ENCODE results near the gene NF1.
"Not testable (repeated sequence)": the region's sequence is repeated elsewhere in the genome, so short reads cannot be mapped to it uniquely, and the experiment has no call there.

NF1 gene

GRCh38 chr17:31078290-31078689, 16.5 kb upstream of the NF1 start:
- DNase-seq (ENCODE audit: low spot score): no peak

DNA sequence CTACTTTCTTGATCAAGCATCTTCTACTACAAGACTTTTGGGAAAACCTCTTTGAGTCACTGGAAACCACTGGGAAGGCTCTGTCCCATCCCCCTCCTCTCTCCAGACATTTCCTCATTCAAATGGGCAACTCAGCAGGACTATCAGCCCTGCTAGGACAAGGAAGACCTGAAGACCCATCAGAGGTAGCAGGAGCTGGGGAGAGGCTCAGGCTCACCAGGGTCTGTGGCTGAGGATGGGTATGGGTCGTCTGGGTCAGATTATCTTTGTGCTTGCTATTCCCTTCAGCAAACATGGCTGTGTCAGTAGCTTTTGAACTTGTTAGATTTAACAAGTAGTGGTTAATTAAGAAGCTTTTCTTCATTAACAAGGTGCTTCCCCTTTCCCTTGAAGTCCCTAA, 15.0 kb upstream of the NF1 start:
- DNase-seq (ENCODE audit: low spot score): no peak

- no peak for DNase-seq (ENCODE audit: low spot score)
Measured at GRCh38 chr17:31085563-31085962, 9.2 kb upstream of the NF1 start.

GRCh38 chr17:31089471-31089870, 5.3 kb upstream of the NF1 start:
- DNase-seq (ENCODE audit: low spot score): no peak

DNA sequence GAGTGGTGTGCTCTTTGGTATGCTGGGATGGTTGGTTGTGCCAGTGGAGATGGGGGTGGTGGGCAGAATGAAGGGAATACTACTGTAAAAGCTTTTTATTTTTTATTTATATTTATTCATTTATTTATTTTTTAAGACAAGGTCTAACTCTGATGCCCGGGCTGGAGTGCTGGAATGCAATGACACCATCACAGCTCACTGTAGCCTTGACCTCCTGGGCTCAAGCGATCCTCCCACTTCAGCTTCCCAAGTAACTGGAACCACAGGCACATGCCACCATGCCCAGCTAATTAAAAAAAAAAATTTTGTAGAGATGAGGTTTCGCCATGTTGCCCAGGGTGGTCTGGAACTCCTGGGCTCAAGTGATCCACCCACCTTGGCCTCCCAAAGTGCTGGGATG, 4.1 kb upstream of the NF1 start:
- DNase-seq (ENCODE audit: low spot score): not testable (repeated sequence)

- DNase-seq (ENCODE audit: low spot score): no peak
Measured at GRCh38 chr17:31092475-31093064, 2.2 kb upstream of the NF1 start.

DNA sequence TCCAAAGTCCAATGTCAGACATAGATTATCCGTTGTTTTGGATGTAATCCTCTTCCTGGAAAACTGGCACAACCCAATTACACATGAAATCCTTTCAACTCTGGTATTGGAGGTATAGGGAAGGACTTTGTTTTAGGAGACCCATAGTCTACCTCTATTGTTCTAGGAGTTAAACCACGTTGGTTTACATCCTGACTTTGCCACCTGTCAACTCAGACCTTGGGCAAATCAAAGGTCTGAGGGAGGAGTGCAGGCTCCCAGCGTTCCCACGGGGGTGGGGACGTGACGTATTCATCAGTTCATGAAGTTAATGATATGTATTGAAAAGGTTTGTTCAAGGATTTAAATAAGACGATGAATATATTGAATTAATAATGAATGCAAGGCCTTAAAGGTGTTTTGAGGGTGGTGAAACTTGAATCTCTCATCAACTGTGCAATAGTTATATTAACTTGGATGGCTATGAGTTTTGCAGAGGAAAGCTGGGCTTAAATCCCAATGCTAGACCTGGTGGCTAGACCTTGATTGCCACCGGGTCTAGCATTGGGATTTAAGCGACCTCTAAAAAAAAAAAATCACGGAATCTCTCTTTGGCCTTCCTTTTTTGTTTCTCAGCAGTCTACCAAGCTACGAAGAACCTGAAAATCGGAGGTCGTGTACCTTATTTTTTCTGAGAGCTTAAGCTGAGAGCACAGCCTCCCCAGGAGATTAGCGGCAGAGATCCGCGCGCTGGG, 744 bp upstream of the NF1 start:
- no peak for DNase-seq (ENCODE audit: low spot score)

DNA sequence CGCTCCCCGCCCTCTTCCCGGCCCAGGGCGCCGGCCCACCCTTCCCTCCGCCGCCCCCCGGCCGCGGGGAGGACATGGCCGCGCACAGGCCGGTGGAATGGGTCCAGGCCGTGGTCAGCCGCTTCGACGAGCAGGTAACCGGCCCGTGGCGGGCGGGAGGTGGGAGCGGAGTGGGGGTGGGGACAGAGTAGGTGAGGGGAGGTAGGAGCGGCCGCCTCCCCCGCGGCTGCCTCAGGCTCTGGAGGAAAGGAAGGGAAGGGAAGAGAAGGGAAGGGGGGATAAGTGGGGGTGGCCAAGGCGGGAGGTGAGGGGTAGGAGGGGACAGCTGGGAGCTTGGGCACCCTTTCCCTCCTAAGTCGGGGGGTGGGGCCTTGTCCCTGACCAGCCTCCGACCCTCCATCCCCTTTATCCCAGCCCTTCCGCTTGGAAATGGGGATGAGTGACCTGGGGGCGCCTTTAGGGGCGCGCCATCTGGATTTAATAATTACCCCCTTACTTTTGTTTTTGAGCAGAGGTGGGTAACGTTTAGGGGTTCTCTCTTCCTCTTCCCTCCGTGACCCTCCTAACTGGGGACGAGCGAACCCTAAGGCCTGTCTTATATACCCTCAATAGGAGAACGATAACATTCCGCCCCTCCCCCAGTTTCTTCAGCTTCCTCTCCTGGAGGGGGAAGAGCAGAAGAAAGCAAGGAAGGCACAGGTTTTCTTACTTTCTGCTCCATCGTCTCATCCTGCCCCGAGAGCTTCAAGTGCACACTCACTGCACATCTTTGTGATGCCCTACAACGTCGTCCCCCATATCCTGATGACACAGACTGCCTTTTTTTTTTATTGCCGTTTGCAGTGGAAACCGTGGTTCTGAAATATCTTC, 694 bp downstream of the NF1 start:
- DNase-seq (ENCODE audit: low spot score): peak; percentile 55

- no peak for DNase-seq (ENCODE audit: low spot score)
Measured at GRCh38 chr17:31096106-31096436, 1.3 kb downstream of the NF1 start.

GRCh38 chr17:31099016-31099415, 4.2 kb downstream of the NF1 start:
- no peak for DNase-seq (ENCODE audit: low spot score)

DNA sequence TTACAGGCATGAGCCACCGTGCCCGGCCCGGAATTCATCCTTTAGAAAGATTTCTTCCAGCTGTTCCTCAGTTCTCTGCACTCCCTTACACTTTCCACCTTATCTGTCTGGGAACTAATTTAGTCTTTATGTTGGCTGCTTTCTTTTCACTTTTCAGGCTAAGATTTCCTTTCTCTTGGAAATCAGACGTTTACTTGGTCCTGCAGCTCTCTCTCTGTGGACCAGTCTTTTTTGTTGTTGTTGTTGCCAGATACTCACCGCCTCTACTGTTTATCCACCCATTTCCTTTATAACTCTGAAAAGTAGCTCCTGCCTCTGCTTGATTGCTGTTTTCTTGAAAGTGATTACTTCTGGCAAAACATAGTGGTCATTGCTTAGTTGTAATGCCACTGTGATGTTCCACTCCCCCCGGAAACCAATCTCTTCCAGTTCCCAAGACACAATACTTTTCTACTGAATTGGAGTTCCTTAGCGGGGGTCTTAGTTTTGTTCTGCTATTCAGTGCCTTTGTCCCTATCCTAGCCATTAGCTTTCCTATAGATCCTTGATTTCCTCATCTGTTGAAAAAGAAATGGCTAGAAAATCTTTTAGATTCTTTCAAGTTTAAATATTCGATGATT, 6.2 kb downstream of the NF1 start:
- no peak for DNase-seq (ENCODE audit: low spot score)

DNA sequence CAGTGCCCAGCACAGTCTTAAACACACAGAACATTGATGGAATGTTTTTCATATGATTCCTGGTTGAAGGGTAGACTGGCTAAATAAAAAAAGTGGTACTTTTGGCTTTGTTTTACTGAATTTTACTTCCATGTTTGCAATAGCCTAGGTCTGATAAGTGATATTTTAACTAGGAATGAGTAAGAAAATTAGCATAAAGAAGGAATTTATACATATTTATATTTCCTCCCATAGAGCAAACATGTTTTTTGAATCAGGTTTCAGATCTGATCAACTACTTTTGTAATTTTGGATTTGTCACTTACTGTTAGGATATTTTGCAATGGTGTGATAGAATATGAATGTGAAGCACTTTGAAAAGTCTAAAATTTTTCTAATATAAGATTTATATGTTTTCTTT, 7.2 kb downstream of the NF1 start:
- no peak for DNase-seq (ENCODE audit: low spot score)

GRCh38 chr17:31105991-31106390, 11.2 kb downstream of the NF1 start:
- DNase-seq (ENCODE audit: low spot score): no peak

DNA sequence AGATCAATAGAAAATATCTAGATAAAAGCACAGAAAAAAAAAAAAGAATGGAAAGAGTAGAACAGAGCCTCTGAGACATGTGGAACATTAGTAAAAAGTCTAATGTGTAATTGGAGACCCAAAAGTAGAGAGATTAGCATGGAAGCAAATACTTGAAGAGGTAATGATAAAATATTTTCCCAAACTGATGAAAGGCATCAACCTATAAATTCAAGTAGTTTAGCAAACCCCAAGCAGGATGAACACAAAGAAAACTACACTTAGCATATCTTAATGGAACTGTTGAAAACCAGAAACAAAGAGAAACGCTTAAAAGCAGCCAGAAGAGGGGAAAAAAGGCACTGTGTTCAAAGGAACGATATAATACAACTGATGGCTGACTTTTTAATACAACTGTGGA, 16.4 kb downstream of the NF1 start:
- no peak for DNase-seq (ENCODE audit: low spot score)

DNA sequence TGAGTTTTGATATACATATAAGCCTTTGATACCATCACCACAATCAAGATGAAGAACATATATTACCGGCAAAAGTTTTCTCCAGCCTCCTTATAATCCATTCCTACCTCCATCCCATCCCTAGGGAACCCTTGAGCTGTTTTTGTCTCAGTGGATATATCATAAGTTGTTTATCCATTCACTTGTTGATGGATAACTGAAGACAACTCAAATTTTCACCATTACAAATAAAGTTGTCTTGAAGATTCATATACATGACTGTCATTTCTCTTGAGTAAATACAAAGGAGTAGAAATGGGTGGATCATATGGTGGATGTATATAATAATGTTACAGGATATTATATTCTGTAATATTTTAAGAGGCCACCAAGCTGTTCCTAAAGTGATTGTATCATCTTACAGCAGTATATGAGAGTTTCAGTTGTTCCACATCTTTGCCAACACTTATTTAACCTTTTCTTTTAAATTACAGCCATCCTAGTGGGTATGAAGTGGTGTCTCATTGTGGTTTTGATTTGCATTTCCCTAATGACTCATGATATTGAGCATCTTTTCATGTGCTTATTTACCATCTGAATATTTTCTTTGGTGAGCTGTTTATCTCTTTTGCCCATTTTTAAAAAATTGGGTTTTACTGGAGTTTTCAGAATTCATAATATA, 17.4 kb downstream of the NF1 start:
- DNase-seq (ENCODE audit: low spot score): no peak

DNA sequence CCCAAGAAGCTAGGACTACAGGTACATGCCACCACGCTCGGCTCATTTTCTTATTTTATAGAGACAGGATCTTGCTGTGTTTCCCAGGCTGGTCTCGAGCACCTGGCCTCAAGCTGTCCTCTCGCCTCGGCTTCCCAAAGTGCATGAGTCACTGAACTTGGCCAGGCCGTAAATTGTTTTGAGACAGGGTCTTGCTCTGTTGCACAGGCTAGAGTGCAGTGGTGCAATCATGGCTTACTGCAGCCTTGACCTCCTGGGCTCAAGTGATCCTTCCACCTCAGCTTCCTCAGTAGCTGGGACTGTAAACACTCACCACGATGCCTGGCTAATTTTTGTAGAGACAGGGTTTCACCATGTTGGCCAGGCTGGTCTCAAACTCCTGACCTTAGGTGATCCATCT, 18.6 kb downstream of the NF1 start:
- DNase-seq (ENCODE audit: low spot score): not testable (repeated sequence)

- DNase-seq (ENCODE audit: low spot score): no peak
Measured at GRCh38 chr17:31113939-31114338, 19.2 kb downstream of the NF1 start.

DNA sequence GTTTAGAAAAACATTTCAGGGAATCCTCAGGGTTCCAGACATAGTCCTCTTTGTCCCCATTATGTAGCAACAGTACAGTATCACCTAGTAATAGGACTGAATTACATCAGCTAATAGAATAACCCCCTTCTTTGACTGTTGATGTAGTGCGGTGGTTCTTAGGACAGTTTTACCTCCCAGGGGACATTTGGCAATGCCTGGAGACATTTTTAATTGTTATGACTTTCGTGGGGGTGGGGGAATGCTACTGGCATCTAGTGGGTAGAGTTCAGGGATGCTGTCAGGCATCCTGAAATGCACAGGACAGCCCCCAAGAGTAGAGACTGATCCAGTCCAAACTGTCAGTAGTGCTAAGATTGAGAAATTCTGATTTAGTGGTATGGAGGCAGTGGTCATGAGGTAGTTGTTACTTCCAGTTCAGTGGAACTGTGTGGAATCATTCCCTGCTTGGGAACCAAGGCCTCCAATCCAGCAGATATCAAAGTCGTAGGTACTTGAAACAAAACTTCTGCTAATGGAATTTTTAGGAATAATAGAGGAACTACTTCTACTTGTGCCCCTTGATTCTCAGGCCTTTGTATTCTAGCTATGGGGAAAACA, 20.3 kb downstream of the NF1 start:
- no peak for DNase-seq (ENCODE audit: low spot score)

DNA sequence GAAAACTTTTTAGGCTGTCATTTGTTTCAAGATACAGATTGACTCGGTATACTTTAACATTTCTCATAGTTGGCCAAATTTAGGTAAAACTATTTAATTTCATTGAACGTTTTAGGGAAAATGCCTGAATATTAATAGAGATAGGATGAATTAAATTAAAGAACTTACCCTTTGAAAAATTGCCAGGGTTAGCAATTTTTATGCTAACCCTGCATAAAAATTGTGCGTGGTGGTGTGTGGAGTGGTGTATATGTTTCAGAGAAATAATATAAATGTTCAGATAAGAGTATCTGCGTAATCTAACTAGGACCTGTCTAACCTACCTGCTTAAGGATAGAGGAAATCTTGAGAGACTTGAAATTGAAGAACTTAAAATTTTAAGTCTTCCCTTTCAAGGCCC, 21.4 kb downstream of the NF1 start:
- no peak for DNase-seq (ENCODE audit: low spot score)

DNA sequence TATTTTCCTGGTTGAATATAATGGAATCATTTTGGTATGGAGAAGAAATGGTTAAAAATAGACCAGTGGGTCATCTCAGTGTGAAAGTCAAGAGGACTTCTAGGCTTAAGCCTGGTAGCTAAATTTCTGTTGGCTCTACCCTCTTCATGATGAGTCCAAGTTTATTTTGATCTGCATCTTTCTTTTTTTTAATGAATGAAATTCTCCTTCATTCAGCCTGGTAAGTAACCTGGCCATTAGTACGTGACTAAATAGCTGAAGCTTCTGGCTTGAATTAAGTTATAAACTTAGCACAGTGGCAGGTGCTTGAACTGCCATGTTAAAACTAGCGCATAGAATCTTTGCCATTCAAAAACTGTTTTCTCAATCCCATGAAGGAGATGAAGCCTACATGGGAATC, 28.0 kb downstream of the NF1 start:
- no peak for DNase-seq (ENCODE audit: low spot score)

GRCh38 chr17:31126318-31126717, 31.5 kb downstream of the NF1 start:
- no peak for DNase-seq (ENCODE audit: low spot score)

DNA sequence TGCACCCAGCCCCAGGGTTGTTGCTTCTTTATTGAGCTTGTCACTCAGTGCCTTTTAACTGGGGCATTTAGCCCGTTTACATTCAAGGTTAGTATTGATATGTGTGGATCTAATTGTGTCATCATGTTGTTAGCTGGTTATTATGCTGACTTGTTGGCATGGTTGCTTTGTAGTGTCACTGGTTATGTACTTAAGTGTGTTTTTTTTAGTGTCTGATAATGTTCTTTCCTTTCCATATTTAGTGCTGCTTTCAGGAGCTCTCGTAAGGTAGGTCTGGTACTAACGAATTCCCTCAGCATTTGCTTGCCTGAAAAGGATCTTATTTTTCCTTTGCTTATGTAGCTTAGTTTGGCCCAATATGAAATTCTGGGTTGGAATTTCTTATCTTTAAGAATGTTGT, 33.5 kb downstream of the NF1 start:
- no peak for DNase-seq (ENCODE audit: low spot score)
